Activated naive CD4-positive, alpha-beta T cell treated with Interleukin-2 at 50 U/mL for 16 hours (primary cell): Measurements from ENCODE around the gene ARCN1.
"Not testable (repeated sequence)": the region's sequence is repeated elsewhere in the genome, so short reads cannot be mapped to it uniquely, and the experiment has no call there.

ENCODE experiments used
- DNase-seq: peaks from one replicate; pipeline ENCODE4 v3.0.0-alpha.2; 2020

The ARCN1 gene

GRCh38 chr11:118545533-118545932 lies 26.7 kb upstream of the ARCN1 start:
- DNase-seq: no peak

DNA sequence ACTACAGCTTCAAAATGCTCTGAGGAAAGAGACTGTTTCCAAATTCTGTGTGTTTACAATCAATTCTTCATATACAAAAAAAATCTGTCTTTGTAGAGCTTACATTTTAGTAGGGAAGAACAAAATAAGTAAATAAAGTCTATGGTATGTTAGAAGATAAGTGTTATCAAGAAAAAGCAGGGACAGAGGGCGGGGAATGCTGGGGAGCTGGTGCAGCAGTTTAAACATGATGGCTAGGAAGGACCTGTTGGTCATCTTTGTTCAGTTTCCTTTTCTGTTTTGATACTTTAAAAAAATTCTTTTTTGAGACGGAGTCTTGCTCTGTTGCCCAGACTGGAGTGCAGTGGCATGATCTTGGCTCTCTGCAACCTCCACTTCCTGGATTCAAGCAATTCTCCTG lies 25.1 kb upstream of the ARCN1 start:
- no peak for DNase-seq

DNA sequence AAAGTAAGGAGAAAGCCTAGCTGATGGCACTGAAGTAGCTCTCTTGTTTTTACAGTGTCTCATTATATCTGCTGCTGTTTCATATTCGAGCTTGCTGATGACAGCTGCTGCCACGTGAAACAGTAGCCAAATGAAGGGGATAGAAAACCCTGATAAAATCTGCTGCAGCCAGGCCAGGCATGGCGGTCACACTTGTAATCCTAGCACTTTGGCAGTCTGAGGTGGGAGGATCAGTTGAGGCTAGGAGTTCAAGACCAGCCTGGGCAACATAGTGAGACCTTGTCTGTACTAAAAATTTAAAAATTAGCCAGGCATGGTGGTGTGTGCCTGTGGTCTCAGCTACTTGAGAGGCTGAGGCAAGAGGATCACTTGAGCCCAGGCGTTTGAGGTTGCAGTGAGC lies 19.9 kb upstream of the ARCN1 start:
- DNase-seq: no peak

GRCh38 chr11:118560806-118561205 lies 11.4 kb upstream of the ARCN1 start:
- no peak for DNase-seq

- no peak for DNase-seq
These were observed 7.2 kb upstream of the ARCN1 start for GRCh38 chr11:118565051-118565450.

GRCh38 chr11:118569670-118570069 lies 2.5 kb upstream of the ARCN1 start:
- DNase-seq: no peak

GRCh38 chr11:118570787-118571186 lies 1.4 kb upstream of the ARCN1 start:
- no peak for DNase-seq

DNA sequence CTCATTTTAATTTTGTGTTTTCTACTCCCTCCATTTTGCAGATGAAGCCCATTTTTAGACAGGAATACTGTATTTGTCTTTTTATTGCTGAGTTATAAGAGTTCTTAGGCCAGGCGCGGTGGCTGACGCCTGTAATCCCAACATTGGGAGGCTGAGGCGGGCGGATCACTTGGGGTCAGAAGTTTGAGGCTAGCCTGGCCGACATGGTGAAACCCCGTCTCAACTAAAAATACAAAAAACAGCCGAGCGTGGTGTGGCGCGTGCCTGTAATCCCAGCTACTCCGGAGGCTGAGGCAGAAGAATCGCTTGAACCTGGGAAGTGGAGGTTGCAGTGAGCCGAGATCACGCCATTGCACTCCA lies 528 bp upstream of the ARCN1 start:
- DNase-seq: peak; percentile 17

DNA sequence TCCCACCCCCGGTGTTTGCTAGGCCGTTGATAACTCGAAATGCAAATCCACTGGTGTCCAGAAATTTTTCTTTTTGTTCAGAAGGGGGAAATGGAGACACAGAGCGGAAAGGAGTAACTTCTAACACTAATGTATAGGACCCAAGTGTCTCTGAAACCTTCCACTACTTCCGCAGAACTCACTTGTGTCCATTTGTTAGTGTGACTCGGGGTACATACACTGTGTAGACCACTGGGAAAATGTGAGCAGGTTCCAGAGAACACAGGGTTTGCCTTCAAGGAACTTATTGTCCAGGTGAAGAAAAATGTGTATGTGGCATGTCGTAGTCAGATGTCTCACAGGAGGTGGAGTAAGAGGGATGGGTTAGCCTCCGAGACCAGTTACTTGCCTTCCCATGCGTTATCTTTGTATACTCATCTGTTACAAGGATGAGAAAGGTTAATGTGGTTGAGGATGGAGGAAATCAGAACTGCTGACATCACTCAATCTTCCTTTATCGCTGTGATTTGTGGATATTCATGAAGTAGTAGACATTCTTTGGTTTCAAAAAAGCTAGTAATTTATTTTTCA lies 857 bp downstream of the ARCN1 start:
- peak; percentile 22 for DNase-seq

GRCh38 chr11:118574636-118575035 lies 2.4 kb downstream of the ARCN1 start:
- DNase-seq: no peak

DNA sequence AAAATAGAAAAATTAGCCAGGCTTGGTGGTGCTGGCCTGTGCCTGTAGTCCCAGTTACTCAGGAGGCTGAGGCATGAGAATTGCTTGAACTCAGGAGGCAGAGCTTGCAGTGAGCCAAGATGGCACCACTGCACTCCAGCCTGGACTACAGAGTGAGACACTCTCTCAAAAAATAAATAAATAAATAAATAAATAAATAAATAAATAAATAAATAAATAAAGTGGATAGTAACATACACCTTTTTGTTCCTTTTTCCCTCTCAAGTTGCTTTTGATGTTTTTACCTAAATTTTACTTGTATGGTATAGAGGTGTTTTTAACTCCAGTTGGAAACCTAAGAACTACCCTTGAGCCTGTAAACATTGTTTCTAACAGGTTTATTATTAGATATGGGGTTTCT lies 5.8 kb downstream of the ARCN1 start:
- DNase-seq: not testable (repeated sequence)

DNA sequence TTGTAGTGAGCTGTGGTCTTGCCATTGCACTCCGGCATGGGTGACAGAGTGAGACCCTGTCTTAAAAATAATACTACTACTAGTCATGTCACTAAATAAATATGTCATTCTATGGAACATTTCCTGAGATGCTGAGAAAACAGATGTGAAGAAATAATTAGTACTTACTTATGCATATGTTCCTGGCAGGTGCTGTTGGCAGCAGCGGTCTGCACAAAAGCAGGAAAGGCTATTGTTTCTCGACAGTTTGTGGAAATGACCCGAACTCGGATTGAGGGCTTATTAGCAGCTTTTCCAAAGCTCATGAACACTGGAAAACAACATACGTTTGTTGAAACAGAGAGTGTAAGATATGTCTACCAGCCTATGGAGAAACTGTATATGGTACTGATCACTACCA lies 8.8 kb downstream of the ARCN1 start:
- DNase-seq: no peak

DNA sequence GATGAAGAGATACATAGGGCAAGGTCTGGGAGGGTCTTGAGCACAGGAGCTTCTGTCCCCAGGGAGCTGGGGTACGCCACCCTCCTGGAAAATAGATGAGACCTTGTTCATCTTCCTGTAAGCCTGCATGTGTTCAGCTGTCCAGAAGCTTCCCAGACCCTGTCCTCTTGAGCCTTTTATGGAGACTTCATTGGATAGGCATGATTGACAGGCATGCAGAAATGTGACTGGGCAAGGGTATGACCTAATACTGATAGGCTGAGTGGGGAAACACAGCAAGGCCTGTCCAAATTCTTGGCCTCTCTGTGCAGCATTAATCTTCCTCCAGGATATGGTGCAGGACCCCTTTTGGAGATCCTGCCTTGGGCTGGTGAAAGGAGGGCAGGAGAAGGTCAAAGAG lies 15.7 kb downstream of the ARCN1 start:
- DNase-seq: no peak

GRCh38 chr11:118592616-118593367 lies 20.6 kb downstream of the ARCN1 start:
- no peak for DNase-seq

- not testable (repeated sequence) for DNase-seq
These were observed 22.8 kb downstream of the ARCN1 start for GRCh38 chr11:118594984-118595383.

DNA sequence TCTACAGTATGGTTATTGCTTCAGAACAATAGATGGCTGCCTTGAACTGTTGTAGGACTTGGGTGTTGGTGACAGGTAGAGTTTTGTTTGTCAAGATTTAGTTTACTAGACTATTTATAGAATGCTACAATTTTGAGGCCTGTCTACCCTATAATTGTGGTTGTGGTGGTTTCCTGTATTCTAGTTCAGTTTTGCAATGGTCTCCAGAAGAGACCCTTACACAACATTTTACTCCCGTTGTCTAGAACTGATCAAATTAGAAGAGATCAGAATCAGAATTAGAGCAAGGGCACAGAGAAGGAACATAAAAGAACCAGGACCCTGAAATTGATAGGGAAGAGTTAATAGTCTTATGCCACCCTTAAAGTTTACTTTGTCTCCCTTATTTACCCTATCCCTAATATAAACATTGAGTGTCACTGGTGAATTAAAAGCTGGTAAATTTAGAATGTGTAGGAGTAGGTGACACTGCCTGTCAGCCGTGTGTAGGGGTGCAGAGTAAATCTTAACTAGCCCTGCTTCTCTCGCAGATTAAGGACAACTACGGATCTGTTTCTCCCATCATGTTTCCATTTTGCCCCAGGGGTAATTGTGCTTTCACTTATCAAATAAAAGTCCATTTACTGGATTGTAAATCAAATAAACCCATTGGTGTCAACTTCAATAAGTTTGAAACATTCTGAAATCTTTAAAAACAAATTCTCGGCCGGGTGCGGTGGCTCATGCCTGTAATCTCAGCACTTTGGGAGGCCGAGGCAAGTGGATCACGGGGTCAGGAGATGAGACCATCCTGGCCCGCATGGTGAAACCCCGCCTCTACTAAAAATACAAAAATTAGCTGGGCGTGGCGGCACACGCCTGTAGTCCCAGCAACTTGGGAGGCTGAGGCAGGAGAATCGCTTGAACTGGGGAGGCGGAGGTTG lies 24.3 kb downstream of the ARCN1 start:
- DNase-seq: no peak

DNA sequence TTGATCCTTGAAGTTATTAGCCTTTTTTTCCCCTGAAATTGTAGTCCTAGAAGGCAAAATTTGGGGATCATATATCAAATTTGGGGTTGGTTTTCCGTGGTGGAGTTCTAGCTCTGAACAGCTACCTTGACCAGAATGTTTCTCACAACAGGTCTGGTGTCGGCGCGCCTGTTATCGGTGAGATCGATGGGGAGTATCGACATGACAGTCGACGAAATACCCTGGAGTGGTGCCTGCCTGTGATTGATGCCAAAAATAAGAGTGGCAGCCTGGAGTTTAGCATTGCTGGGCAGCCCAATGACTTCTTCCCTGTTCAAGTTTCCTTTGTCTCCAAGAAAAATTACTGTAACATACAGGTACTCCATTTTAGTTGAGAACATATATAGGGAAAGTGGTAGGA lies 25.3 kb downstream of the ARCN1 start:
- DNase-seq: no peak

- no peak for DNase-seq
These were observed 30.1 kb downstream of the ARCN1 start for GRCh38 chr11:118602331-118602730.

GRCh38 chr11:118603709-118604108 lies 31.5 kb downstream of the ARCN1 start:
- DNase-seq: not testable (repeated sequence)

- no peak for DNase-seq
These were observed 32.4 kb downstream of the ARCN1 start for GRCh38 chr11:118604566-118604965.

- DNase-seq: no peak
These were observed 33.1 kb downstream of the ARCN1 start for GRCh38 chr11:118605116-118605867.

GRCh38 chr11:118606157-118606843 lies 34.1 kb downstream of the ARCN1 start:
- no peak for DNase-seq

DNA sequence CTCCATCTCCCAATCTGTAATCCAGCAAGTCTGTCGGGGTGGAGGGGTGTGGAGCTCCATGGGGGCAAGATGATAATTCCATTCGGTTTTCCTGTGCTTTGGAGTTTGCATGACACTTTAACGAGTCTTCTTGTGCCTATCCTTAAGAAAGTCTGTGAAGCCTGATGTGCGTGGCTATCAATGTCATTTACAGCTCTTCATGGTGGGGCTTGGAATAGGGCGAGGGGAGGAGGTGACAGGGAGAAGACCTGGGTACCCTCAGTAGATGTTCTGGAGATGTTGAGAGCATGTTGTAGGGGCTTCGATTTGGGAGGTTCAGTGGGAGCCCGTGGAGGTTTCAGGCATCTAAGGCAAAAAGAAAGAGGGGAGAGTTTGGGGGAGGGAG lies 34.6 kb downstream of the ARCN1 start:
- no peak for DNase-seq
